ENCODE results near the gene ADGRG3.

The ADGRG3 gene

DNA sequence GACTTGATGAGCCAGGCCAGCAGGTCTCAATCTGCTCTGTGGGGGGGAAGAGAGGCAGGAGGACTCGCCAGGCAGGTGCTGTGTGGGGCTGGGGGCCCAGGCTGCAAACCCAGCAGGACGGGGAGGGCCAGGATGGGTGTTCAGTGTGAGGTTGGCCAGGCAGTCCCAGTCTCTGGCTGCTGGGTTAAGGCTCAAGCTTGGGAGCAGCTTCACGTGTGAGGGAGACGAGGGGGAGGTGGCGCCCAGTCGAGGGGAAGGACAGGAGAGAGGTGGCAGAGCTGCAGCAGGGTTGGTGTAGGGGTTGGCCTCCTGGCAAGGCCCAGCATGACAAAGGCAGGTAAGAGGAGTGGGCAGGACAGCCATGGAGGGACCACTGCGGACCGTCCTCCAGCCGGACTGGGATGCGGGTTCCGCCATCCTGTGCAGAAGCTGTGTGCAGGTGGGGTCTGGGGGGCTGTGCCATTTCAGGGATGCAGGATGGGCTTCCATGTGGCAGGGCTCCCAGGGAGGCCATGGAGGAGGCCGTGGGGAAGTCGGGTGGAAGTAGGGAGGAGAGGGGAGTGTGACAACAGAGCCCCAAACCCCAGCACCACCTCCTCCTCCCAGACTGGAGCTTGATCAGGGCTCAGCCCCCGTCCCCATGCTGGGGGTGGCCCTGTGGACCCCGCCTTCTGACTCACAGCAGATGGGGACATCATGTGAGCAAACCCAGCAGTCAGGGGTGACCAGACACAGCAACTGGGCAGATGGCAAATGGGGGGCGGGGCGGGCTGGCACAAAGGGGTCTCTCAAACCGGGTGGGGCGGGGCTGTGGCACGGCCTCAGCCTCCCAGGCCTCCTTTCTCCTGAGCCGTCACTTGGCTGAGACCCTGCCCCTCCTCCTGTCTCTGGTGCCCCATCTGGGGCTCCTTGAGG, 36.9 kb upstream of the ADGRG3 start:
- FAIRE-seq = no peak

DNA sequence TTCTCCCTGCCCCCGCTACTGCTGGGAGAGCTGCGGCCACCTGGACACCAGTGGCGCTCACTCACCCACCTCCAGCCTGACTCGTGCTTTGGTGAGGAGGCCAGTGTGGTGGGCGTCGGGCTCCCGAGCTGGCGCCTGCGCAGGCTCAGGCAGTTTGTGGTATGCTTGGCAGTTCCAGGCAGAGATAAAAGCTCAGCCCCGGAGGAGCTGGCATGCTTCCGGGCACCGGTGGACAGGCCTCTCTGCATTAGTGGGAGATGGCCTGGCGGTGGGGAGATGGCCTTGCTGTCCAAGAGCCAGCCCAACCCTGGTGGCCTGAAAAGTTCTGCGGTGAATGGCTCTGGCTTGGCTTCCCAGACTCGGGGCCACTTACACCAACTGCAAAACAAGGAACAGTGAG, 35.5 kb upstream of the ADGRG3 start:
- no peak for FAIRE-seq

GRCh38 chr16:57633383-57634064, 34.6 kb upstream of the ADGRG3 start:
- FAIRE-seq = no peak

DNA sequence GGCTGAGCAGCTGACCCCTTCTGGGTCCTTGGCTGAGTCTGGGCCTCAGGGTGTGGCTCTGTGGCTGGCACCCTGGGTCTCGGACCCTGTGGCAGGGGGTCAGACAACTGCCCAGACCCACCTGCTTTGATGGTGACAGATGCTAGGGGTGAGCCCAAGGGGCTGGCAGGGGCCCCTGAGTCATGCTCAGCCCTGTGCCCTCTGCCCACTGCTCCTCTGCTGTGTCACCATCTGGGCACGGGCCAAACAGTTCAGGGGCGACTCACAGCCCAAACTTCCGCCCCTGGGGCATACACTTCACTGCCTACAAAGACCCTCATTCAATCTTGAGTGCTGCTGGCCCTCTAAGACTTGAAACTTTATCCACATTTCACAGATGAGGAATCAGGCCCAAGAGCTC, 33.9 kb upstream of the ADGRG3 start:
- no peak for FAIRE-seq

DNA sequence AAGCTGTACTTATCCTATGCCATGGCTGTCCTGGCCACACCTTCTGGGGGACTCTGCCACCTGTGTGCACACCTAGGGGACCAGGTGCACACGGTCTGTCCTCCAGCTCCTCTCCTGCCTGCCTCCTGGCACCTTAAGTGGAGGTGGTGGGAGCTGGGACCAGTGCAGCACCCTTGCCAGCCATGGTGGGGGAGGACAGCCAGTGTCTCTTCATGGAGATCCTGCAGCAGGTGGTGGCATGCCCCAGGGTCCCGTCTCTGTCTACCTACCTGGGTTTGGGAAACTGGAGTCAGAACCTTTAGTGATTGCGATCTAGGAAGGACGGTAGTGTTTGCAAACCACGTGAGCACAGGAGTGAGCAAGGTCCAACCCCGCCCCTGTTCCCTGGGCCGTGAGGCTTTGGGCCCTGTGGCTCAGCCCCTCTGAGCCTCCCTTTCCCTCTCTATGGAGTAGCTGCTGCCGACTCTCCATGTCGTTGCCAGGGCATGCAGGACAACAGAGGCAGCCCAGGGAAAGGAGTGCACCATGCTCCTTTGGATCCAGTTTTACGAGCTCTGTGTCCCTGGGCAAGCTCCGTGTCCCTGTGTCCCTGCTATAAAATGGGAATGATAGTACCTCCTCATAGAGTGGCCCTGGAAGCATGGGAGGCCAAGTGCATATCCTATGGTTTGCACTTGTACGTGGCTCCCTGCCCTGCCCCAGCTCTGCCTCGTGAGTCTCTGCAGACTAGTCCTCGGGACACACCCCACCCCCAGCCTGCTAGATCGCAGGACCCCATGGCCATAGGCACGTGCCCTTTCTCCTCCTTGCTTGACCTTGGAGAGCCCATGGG, 32.6 kb upstream of the ADGRG3 start:
- no peak for FAIRE-seq

DNA sequence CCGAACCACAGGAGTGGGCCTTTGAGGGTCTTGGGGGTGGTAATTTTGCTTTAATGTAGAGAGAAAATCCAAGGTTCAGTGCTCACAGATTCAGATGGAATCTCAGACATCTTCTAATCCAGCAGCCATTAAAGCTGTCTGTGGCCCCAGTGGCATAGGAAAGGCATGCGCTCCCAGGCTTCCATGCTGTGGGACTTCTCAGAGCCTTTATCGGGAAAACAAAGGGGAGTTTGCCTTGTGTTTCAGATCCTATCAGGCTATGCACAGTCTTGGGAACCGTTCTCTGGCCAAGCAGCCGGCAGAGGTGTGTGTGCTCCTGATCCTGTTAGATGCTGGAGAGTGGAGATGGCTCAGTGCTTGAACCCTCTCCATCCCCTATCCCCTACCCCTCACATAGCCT, 31.9 kb upstream of the ADGRG3 start:
- no peak for FAIRE-seq

GRCh38 chr16:57637020-57637419, 31.1 kb upstream of the ADGRG3 start:
- no peak for FAIRE-seq

DNA sequence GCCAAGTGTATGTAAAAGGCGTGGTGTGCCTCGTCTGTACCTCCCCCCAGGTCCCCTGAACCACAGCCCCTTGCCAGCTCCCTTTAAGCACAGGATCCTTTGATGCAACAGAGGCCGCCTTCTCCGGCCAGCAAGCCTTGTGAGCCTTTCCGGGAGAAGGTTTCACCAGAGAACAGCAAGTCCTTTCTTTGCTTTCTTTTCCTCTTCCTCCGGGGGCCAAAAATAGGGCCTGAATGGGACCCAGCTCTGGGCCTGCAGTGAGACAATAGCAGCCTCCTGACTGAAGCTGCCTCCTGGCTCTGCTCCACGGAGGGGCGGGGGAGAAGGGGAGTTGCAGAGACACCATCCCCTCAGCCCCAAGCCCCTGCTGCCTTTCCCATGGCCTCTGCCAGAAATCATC, 30.7 kb upstream of the ADGRG3 start:
- FAIRE-seq = no peak

DNA sequence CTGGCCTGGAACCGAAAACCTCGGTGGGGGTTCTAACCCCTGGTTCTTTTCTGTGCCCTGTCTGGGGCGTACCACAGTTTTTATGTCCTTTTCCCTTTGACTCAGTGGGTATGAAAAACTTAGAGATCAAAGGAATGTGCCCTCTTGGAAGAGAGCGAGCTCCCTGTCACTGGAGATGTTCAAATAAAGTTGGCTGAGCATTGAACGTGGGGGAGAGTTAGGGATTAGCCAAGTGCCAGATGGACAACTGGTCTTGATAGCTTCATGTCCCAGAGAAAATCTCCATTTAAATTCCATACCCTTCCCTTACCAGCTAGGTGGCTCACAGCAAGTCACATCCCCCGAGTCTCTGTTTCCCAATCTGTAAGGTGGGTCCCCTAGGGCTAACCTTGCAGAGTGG, 30.1 kb upstream of the ADGRG3 start:
- FAIRE-seq = no peak

DNA sequence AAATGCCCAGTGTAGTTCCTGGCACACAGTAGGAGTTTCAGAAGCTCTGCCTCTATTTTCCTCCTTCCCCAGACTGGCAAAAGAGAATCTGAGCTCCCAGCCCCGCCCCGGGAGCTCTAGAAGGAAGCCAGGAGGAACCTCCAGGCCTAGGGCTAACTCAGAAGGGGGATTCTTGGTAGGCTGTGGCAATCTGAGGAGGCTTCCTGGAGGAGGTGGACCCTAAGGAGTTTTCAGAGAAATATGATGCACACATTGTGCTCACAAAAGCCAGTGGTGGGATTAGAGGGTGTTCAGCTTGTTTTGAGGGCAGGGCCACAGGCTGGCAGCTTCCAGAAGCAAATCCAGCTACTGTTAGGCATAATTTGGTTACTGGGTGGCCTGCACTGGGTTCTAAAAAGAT, 29.7 kb upstream of the ADGRG3 start:
- no peak for FAIRE-seq

- no peak for FAIRE-seq
Observed at GRCh38 chr16:57639172-57639887, 28.8 kb upstream of the ADGRG3 start.

GRCh38 chr16:57640185-57640584, 27.9 kb upstream of the ADGRG3 start:
- no peak for FAIRE-seq

DNA sequence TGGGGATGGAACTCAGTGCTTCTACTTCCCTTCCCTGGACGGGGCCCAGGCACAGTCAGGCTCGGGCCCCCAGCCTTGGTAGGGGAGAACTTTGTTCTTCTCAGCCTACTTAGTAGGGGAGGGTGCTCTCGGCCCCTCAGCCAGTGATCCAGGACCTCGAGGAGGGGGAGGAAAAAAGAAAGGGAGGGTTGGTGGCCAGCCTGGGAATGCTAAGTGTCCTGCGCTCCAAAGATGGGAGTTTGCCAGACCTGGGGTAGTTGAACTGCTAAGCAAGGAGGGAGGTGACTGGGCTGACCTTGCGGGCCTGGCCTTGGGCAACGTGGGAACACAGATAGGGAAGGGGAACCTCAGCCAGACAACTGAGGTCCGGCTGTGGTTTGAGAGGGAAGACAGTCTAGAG, 27.5 kb upstream of the ADGRG3 start:
- FAIRE-seq = no peak

DNA sequence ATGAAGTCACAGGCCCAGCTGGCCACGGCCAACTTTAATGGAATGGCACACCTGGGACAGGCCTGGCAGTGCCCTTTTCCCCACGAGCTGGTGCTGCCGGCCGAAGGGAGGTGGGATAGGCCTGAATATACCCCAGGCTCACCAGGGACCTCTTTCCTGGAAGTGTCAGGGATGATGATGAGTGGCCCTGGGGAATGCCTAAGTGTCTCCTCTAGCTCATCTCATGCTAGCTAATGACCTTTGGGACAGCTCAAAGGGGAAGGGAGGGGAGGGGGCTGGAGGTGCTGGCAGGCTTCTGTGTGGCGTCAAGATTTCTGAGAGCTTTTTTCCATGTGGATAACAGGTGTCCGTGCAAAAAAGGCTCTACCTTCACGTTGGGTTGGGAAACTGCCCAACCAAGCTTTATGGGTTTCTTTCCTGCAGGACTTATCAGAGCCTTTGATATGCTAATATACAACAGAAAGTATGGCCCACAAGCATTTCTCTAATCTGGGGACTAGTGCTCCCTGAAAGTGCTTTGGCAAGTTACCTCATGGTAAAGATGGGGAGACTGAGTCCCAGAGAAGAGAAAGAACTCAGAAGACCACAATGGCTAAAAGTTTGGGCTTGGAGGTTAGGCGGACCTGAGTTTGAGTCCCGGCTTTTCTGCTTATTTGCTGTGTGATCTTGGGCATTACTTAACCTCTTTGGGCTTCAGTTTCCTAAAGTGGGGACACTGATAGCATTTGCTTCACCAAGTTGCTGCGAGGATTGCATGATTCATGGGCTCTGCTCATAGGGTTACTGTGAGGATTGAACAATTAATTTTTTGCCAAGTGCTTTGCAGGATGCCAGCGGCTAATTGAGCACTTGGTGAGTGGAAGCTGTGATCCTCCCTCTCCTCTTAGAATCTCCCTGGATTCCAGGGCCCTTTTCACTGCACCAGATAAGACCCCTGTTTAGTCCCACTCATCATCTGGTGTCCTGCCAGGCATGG, 25.7 kb upstream of the ADGRG3 start:
- no peak for FAIRE-seq

DNA sequence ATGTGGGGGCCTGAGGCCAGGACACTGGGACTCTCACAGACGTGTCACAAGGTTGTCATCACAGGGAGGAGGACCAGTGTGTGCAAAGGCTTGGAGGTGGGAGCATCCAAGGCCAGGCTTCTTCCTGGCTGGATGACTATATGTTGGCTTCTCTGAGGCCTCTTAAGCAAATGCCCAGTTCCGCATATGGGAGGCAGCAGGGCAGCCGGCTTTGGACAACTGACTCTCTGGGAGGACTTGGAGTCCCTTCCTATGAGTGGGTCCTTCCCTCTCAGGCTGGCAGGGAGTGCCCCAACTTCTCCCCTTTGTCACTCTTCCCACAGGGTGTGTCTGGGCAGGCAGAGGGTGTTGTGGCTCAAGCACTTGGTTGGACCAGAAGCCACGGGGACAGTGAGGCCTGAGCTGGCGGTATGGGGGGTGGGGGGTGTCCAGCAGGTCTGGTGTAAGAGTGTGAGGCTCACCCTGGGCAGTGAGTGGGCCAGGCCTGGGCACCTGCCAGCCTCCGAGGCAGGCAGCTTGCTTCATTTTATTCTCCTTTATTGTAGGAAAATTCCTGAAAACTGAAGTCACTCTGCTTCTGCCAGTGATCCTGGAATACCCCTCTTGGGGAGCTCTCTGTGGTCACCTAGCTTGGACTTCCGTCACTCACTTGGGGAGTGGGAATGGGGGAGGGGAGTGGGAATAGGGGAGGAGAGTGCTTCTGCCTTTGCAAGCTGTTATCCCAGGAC, 24.8 kb upstream of the ADGRG3 start:
- FAIRE-seq = no peak

GRCh38 chr16:57643910-57644309, 24.2 kb upstream of the ADGRG3 start:
- no peak for FAIRE-seq

GRCh38 chr16:57644383-57645014, 23.6 kb upstream of the ADGRG3 start:
- no peak for FAIRE-seq

DNA sequence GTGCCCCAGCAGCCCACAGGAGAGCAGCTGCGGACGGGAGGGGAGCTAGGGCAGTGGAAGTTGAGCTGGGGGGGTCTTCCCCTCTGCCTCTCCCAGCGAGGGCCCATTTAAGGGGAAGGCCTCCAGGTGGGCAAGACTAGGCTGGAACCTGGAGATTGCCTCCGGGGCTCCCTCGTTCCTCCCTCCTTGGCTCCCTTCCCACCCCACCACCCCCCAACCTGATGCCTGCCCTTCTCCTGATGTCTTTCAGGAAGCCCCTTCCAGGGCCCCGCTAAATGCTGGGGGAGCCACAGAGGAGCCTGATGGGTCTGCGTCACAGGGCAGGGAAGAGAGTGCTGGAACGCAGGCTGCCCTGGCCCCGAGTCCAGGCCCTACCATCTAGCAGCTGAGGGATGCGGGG, 22.9 kb upstream of the ADGRG3 start:
- FAIRE-seq = no peak

DNA sequence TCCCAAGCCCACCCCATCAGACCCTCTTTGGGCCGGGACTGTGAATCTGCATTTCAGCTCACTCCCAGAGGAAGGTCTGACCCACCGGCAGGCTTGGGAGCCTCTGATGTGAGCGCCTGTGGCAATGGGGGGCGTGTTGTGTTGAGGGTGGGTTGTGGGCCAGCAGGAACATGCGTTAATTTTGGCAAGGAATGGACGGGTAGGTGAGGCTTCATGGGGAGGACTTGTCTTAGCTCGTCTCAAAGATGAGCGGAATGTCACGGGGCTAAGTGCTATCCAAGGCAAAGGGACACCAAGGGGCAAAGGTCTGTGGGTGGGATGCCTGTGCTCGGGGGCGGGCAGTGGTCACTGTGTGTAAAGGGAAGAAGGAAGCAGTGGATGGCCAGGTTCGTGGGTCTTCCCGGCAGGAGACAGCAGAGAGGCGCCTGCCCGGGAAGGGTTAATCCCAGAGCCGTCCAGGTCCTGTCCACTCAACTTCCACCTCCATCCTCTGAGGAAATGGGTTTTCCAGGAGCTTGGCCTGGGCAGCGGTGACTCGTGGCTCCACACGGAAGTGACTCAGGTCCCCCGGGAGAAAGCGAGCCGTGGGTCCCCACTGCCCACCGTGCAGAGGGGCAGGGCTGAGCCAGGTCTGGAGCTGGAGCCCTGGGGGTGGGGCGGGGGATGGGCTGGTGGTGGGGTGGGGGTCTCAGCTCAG, 22.3 kb upstream of the ADGRG3 start:
- no peak for FAIRE-seq

Measured in G401.6 (cell line).